Fibroblast of villous mesenchyme (primary cell): Measurements from ENCODE around the gene RILP. TPM values are rescaled to one million over a fixed set of nuclear protein-coding genes. Genes with fewer than 3 reads are reported as not detected.

Source experiments
- DNase-seq: peaks from one replicate; pipeline ENCODE4 v3.0.0-alpha.2; 2010; ENCODE audit warnings: low read depth
- H3K4me3 ChIP-seq: 2 replicates; pipeline ENCODE4 v1.5.1; 2011; ENCODE audit warnings: low read depth, mild to moderate bottlenecking, low read length
- total RNA-seq: library from RNA; depleted of rRNA; stranded (reverse); fragments of >200 nt; gene quantifications from 2 replicates; pipeline ENCODE4 v1.2.3, GENCODE V29; 2012
- TF ChIP-seq, protein P1 (sequence below): IDR thresholded peaks from 2 replicates; pipeline ENCODE4 v1.5.1; 2012; ENCODE audit warnings: low read depth, mild to moderate bottlenecking, low read length; ENCODE audit not compliant: insufficient read depth

The RILP gene
- total RNA-seq, 1 donor = 9.1 TPM

GRCh38 chr17:1627182-1627981, 22.3 kb downstream of the RILP start:
- DNase-seq = peak; percentile 26
- TF ChIP-seq, protein P1, sequence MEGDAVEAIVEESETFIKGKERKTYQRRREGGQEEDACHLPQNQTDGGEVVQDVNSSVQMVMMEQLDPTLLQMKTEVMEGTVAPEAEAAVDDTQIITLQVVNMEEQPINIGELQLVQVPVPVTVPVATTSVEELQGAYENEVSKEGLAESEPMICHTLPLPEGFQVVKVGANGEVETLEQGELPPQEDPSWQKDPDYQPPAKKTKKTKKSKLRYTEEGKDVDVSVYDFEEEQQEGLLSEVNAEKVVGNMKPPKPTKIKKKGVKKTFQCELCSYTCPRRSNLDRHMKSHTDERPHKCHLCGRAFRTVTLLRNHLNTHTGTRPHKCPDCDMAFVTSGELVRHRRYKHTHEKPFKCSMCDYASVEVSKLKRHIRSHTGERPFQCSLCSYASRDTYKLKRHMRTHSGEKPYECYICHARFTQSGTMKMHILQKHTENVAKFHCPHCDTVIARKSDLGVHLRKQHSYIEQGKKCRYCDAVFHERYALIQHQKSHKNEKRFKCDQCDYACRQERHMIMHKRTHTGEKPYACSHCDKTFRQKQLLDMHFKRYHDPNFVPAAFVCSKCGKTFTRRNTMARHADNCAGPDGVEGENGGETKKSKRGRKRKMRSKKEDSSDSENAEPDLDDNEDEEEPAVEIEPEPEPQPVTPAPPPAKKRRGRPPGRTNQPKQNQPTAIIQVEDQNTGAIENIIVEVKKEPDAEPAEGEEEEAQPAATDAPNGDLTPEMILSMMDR = no peak
- H3K4me3 ChIP-seq = peak overlapping the region; percentile 72

DNA sequence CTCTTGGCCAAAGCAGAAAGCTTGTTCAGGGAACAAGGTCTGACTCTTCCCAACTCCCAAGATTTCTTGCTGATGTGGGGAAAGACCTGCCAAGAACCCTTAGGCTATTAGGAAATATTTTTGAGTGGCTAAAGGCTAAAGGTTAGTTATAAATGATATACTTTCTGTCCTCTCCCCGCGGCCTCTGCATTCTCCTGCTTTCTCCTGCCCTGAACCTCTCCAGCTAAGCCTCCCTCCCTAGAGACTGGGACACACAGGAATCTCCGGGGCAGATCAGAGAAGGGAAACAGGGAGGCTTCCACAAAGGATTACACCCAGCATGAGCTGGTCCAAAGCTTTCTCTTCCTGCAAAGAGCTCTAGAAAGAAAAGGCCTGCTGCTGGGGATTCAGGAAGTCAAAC, 23.3 kb downstream of the RILP start:
- H3K4me3 ChIP-seq = no peak overlapping the region
- TF ChIP-seq, protein P1 = no peak
- peak; percentile 42 for DNase-seq

DNA sequence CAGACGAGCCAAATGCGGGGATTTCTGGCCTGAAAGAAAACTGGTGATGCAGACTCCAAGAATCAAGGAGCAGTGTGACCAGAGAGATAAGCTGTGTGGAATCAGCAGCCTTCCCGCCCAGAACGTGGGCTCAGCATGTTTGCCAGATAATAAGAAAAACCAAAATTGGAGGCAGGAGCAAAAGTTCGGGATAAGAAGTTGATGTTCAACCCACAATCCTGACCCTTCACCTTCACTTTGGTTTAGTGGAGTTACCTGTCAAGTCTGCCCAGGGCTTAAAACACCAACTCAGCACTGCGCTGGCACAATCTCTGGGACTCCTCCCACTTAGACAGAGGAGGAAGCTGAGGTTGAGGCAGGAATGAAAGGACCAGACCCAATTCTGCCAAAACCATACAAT, 24.1 kb downstream of the RILP start:
- TF ChIP-seq, protein P1 = no peak
- no peak overlapping the region for H3K4me3 ChIP-seq
- DNase-seq = no peak

DNA sequence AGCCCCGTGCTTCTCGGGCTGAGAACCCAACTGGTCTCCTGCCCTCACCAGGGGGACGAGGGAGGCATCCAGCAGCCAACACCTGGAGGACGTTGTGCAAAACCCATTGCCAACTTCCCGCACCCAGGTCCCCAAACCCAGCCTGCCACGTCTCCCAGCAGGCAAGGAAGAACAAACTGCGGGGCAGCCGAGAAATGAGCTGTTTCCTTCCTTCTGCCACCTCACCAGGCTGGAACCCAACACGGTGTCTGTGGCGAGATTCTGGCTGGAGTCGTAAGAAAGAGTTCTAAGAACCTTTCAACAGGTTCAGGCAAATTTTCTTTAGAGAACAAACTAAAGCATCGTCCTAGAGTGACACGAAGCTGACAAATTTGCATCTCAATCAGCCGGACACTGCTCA, 24.6 kb downstream of the RILP start:
- no peak overlapping the region for H3K4me3 ChIP-seq
- no peak for DNase-seq
- TF ChIP-seq, protein P1 = no peak

DNA sequence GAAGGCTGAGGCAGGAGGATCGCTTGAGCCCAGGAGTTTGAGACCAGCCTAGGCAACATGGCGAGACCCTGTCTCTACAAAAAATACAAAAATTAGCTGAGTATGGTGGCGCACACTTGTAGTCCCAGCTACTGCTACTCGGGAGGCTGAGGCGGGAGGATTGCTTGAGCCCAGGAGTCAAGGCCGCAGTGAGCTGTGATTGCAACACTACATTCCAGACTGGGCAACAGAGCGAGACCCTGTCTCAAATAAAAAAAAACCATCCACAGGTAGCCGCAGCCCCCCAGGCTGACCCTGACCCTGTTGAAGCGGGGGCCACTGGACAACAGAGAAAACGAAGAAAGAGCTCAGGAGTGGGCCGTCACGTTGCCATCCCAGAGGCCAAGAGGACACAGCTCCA, 25.0 kb downstream of the RILP start:
- no peak overlapping the region for H3K4me3 ChIP-seq
- TF ChIP-seq, protein P1 = no peak
- no peak for DNase-seq

- H3K4me3 ChIP-seq = no peak overlapping the region
- DNase-seq = no peak
- TF ChIP-seq, protein P1 = no peak
These were observed 26.5 kb downstream of the RILP start for GRCh38 chr17:1623057-1623630.
